DND-41 (cell line): Measurements from ENCODE around the gene ALDH3A1.
A peak's percentile ranks its signal among the peaks of the same experiment; 100 is the strongest.

Source experiments
- EZH2 ChIP-seq: IDR thresholded peaks from 3 replicates; pipeline ENCODE4 v1.6.1; 2012; ENCODE audit warnings: borderline replicate concordance, low read depth, mild to moderate bottlenecking, moderate library complexity, low read length, inconsistent platforms; ENCODE audit not compliant: severe bottlenecking
- TF ChIP-seq, protein P1 (sequence below): IDR thresholded peaks from 2 replicates; pipeline ENCODE4 v1.5.1; 2012; ENCODE audit warnings: borderline replicate concordance, low read length, moderate library complexity, mild to moderate bottlenecking; ENCODE audit not compliant: poor library complexity, severe bottlenecking; ENCODE audit errors: extremely low read depth

DNA sequence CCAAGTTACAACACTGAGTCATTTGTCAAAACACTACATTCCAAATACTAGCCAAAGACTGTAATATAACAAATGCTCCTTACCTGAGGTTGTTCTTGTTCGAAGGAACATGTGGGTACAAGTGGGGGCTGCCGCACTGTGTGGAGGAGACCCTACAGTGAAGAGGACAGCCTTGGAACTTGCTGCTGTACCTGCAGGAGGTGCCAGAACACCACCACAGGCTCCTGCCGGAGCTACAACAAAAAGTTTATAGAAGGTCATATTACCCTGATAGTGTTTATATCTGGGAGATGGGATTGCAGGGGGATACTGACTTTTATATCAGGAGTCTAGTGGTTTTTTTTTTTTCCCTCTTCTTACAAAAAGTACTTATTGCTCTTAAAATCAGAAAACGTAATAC is 37.8 kb upstream of the ALDH3A1 start:
- TF ChIP-seq, protein P1, sequence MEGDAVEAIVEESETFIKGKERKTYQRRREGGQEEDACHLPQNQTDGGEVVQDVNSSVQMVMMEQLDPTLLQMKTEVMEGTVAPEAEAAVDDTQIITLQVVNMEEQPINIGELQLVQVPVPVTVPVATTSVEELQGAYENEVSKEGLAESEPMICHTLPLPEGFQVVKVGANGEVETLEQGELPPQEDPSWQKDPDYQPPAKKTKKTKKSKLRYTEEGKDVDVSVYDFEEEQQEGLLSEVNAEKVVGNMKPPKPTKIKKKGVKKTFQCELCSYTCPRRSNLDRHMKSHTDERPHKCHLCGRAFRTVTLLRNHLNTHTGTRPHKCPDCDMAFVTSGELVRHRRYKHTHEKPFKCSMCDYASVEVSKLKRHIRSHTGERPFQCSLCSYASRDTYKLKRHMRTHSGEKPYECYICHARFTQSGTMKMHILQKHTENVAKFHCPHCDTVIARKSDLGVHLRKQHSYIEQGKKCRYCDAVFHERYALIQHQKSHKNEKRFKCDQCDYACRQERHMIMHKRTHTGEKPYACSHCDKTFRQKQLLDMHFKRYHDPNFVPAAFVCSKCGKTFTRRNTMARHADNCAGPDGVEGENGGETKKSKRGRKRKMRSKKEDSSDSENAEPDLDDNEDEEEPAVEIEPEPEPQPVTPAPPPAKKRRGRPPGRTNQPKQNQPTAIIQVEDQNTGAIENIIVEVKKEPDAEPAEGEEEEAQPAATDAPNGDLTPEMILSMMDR: peak; percentile 32
- no peak for TF ChIP-seq EZH2
